ENCODE measurements around the gene FARP1.

Gene FARP1

GRCh38 chr13:98320561-98321105, 177.7 kb downstream of the FARP1 start:
- no peak for TF ChIP-seq CTCF (IDR thresholded peaks at IDR 0.05)

GRCh38 chr13:98321395-98321794, 178.5 kb downstream of the FARP1 start:
- no peak for TF ChIP-seq CTCF (IDR thresholded peaks at IDR 0.05)

GRCh38 chr13:98322091-98322718, 179.3 kb downstream of the FARP1 start:
- TF ChIP-seq CTCF (IDR thresholded peaks at IDR 0.05): no peak

GRCh38 chr13:98324105-98324504, 181.2 kb downstream of the FARP1 start:
- no peak for TF ChIP-seq CTCF (IDR thresholded peaks at IDR 0.05)

- TF ChIP-seq CTCF (IDR thresholded peaks at IDR 0.05): no peak
Observed at GRCh38 chr13:98325724-98326123, 182.8 kb downstream of the FARP1 start.

- TF ChIP-seq CTCF (IDR thresholded peaks at IDR 0.05): no peak
Observed at GRCh38 chr13:98326291-98326690, 183.4 kb downstream of the FARP1 start.

- TF ChIP-seq CTCF (IDR thresholded peaks at IDR 0.05): no peak
Observed at GRCh38 chr13:98327371-98328270, 184.7 kb downstream of the FARP1 start.

Data from LNCAP (cell line).